SU-DHL-6 (cell line): Measurements from ENCODE around the gene GFOD1.

Experiments
- CTCF ChIP-seq: fragments of 200-600 bp; sonication (generic); IDR thresholded peaks from one replicate; pipeline ENCODE4 v1.5.1; 2017; ENCODE audit warnings: antibody characterized with exemption, mild to moderate bottlenecking, low read length, moderate library complexity; ENCODE audit not compliant: insufficient read depth, poor library complexity, severe bottlenecking
- EZH2phosphoT487 ChIP-seq: fragments of 200-600 bp; sonication (generic), shearing (Covaris generic); conservative IDR thresholded peaks from 2 replicates; pipeline ENCODE4 v1.6.1; 2018; ENCODE audit warnings: mild to moderate bottlenecking, antibody characterized with exemption, low read length, moderate library complexity, mixed read lengths

GRCh38 chr6:13462458-13463327 is 24.7 kb downstream of the GFOD1 start:
- TF ChIP-seq CTCF = no peak
- no peak for TF ChIP-seq EZH2phosphoT487
